Measurements from ENCODE around the gene GTF2H3. TPM values are rescaled to one million over a fixed set of nuclear protein-coding genes. Genes with fewer than 3 reads are reported as not detected.

Gene GTF2H3
- total RNA-seq, 8 experiments from 2014 or later: 18.8 to 56.6 (median 28.2) TPM

- in situ Hi-C loops (cut with MboI; ENCODE audit: low pct_unique_long_range_greater_than_20kb in 2 of 9, low sequenced_read_pairs in 9 of 9, unreplicated experiment in 9 of 9): no loop called here
- peak in 1 of 8 experiments; percentile 60 for ATAC-seq (replicated peaks in 6 of 8)
- Histone ChIP-seq H3K4me3 (no peak overlapping the region), H3K27ac (no peak overlapping the region), H3K4me1 (replicated peaks in 1 of 2) (no peaks in the 10 kb centered on the region)
- WGBS, 10 experiments: 20 to 100% (median 78%) methylated on average over 1 to 4 of the region's 4 CpGs; no CpG with 5 or more reads in 3 of the 10 experiments
Measured at GRCh38 chr12:123656392-123656791, 22.8 kb downstream of the GTF2H3 start.

- Histone ChIP-seq H3K27ac (no peak overlapping the region), H3K4me3 (no peak overlapping the region), H3K4me1 (replicated peaks in 1 of 2) (no peaks in the 10 kb centered on the region)
- in situ Hi-C loops (cut with MboI; ENCODE audit: low pct_unique_long_range_greater_than_20kb in 2 of 9, low sequenced_read_pairs in 9 of 9, unreplicated experiment in 9 of 9): no loop called here
- WGBS, 10 experiments: 80 to 100% (median 89%) methylated on average over 1 to 3 of the region's 9 CpGs; no CpG with 5 or more reads in 5 of the 10 experiments
- no peak for ATAC-seq (replicated peaks in 6 of 8)
Measured at GRCh38 chr12:123657211-123657610, 23.6 kb downstream of the GTF2H3 start.

GRCh38 chr12:123659996-123660727 is 26.5 kb downstream of the GTF2H3 start:
- H3K27ac ChIP-seq: no peak overlapping the region
- 19 to 100% (median 84%) methylated on average over 2 to 5 of the region's 5 CpGs for WGBS, 10 experiments
- in situ Hi-C loops (cut with MboI; ENCODE audit: low pct_unique_long_range_greater_than_20kb in 2 of 9, low sequenced_read_pairs in 9 of 9, unreplicated experiment in 9 of 9): no loop called here
- no peaks in the 10 kb centered on the region for H3K4me1 ChIP-seq (replicated peaks in 1 of 2)
- H3K4me3 ChIP-seq: no peak overlapping the region
- ATAC-seq (replicated peaks in 6 of 8): peak in 2 of 8 experiments; percentile 93 to 96

- Histone ChIP-seq H3K4me1 (replicated peaks in 1 of 2) (peaks cover 6 to 9% of the 10 kb centered on the region in 2 donors), H3K4me3 (no peak overlapping the region), H3K27ac (no peak overlapping the region)
- WGBS, 10 experiments: 53 to 90% (median 82%) methylated on average over 2 to 8 of the region's 8 CpGs; no CpG with 5 or more reads in 1 of the 10 experiments
- in situ Hi-C loops (cut with MboI; ENCODE audit: low pct_unique_long_range_greater_than_20kb in 2 of 9, low sequenced_read_pairs in 9 of 9, unreplicated experiment in 9 of 9): no loop called here
- ATAC-seq (replicated peaks in 6 of 8): no peak
Measured at GRCh38 chr12:123667771-123668170, 34.1 kb downstream of the GTF2H3 start.

- 0 to 8% (median 3%) methylated on average over 2 to 34 of the region's 53 CpGs; no CpG with 5 or more reads in 4 of the 10 experiments for WGBS, 10 experiments
- Histone ChIP-seq H3K4me3 (peak within 1 kb of the TSS; percentile 75 to 98 (median 79)), H3K4me1 (replicated peaks in 1 of 2) (peaks cover 6 to 9% of the 10 kb centered on the region in 2 donors), H3K27ac (no peak within 1 kb of the TSS)
- in situ Hi-C loops (cut with MboI; ENCODE audit: low pct_unique_long_range_greater_than_20kb in 2 of 9, low sequenced_read_pairs in 9 of 9, unreplicated experiment in 9 of 9): no loop called here
- peak; percentile 98 to 100 (median 99) for ATAC-seq (replicated peaks in 6 of 8)
Measured at GRCh38 chr12:123670882-123671728, 37.5 kb downstream of the GTF2H3 start, which contains the start of gene TCTN2. Gene TCTN2, plus strand, starts transcription at chr12:123671113. Its CDS starts 128 bp downstream, at chr12:123671241.

GRCh38 chr12:123671876-123672275 is 38.2 kb downstream of the GTF2H3 start:
- 66 to 100% (median 80%) methylated on average over 1 to 6 of the region's 6 CpGs; no CpG with 5 or more reads in 3 of the 10 experiments for WGBS, 10 experiments
- no peak overlapping the region for H3K27ac ChIP-seq
- H3K4me1 ChIP-seq (replicated peaks in 1 of 2): peaks cover 6 to 9% of the 10 kb centered on the region in 2 donors
- in situ Hi-C loops (cut with MboI; ENCODE audit: low pct_unique_long_range_greater_than_20kb in 2 of 9, low sequenced_read_pairs in 9 of 9, unreplicated experiment in 9 of 9): no loop called here
- ATAC-seq (replicated peaks in 6 of 8): no peak
- H3K4me3 ChIP-seq: peak overlapping the region; percentile 75 to 98 (median 79)

GRCh38 chr12:123675436-123675835 is 41.8 kb downstream of the GTF2H3 start:
- WGBS, 10 experiments: 80 to 100% (median 89%) methylated on average over 1 of the region's 1 CpG; no CpG with 5 or more reads in 5 of the 10 experiments
- Histone ChIP-seq H3K27ac (no peak overlapping the region), H3K4me1 (replicated peaks in 1 of 2) (peaks cover 6 to 9% of the 10 kb centered on the region in 2 donors), H3K4me3 (no peak overlapping the region)
- no peak for ATAC-seq (replicated peaks in 6 of 8)
- in situ Hi-C loops (cut with MboI; ENCODE audit: low pct_unique_long_range_greater_than_20kb in 2 of 9, low sequenced_read_pairs in 9 of 9, unreplicated experiment in 9 of 9): no loop called here

GRCh38 chr12:123676616-123677320 is 43.1 kb downstream of the GTF2H3 start:
- in situ Hi-C loops (cut with MboI; ENCODE audit: low pct_unique_long_range_greater_than_20kb in 2 of 9, low sequenced_read_pairs in 9 of 9, unreplicated experiment in 9 of 9): no loop called here
- ATAC-seq (replicated peaks in 6 of 8): no peak
- H3K4me3 ChIP-seq: no peak overlapping the region
- WGBS, 10 experiments: 81 to 100% (median 92%) methylated on average over 4 to 7 of the region's 9 CpGs
- H3K27ac ChIP-seq: no peak overlapping the region
- peaks cover 3 to 4% of the 10 kb centered on the region in 2 donors for H3K4me1 ChIP-seq (replicated peaks in 1 of 2)

- 80 to 100% (median 100%) methylated on average over 1 to 6 of the region's 10 CpGs; no CpG with 5 or more reads in 1 of the 10 experiments for WGBS, 10 experiments
- no peak overlapping the region for H3K27ac ChIP-seq
- no peaks in the 10 kb centered on the region for H3K4me1 ChIP-seq (replicated peaks in 1 of 2)
- H3K4me3 ChIP-seq: no peak overlapping the region
- in situ Hi-C loops (cut with MboI; ENCODE audit: low pct_unique_long_range_greater_than_20kb in 2 of 9, low sequenced_read_pairs in 9 of 9, unreplicated experiment in 9 of 9): no loop called here
- ATAC-seq (replicated peaks in 6 of 8): no peak
Measured at GRCh38 chr12:123678981-123679380, 45.4 kb downstream of the GTF2H3 start.

- no peak overlapping the region for H3K4me3 ChIP-seq
- ATAC-seq (replicated peaks in 6 of 8): no peak
- WGBS, 10 experiments: 60 to 100% (median 93%) methylated on average over 1 to 2 of the region's 2 CpGs; no CpG with 5 or more reads in 1 of the 10 experiments
- in situ Hi-C loops (cut with MboI; ENCODE audit: low pct_unique_long_range_greater_than_20kb in 2 of 9, low sequenced_read_pairs in 9 of 9, unreplicated experiment in 9 of 9): no loop called here
- no peak overlapping the region for H3K27ac ChIP-seq
- H3K4me1 ChIP-seq (replicated peaks in 1 of 2): no peaks in the 10 kb centered on the region
Measured at GRCh38 chr12:123681605-123682004, 48.0 kb downstream of the GTF2H3 start.

GRCh38 chr12:123683964-123684363 is 50.3 kb downstream of the GTF2H3 start:
- H3K27ac ChIP-seq: no peak overlapping the region
- in situ Hi-C loops (cut with MboI; ENCODE audit: low pct_unique_long_range_greater_than_20kb in 2 of 9, low sequenced_read_pairs in 9 of 9, unreplicated experiment in 9 of 9): no loop called here

GRCh38 chr12:123686636-123687190 is 53.1 kb downstream of the GTF2H3 start:
- ATAC-seq (replicated peaks in 6 of 8): no peak
- H3K4me3 ChIP-seq: no peak overlapping the region
- 87 to 100% (median 95%) methylated on average over 3 to 15 of the region's 18 CpGs for WGBS, 10 experiments

More at GRCh38 chr12:123683964-123684363, 50.3 kb downstream of the GTF2H3 start:
- H3K4me1 ChIP-seq (replicated peaks in 1 of 2): no peaks in the 10 kb centered on the region
- H3K4me3 ChIP-seq: no peak overlapping the region
- peak in 2 of 8 experiments; percentile 57 to 76 for ATAC-seq (replicated peaks in 6 of 8)
- WGBS, 10 experiments: 46 to 100% (median 83%) methylated on average over 1 to 3 of the region's 3 CpGs

More at GRCh38 chr12:123686636-123687190, 53.1 kb downstream of the GTF2H3 start:
- Histone ChIP-seq H3K27ac (no peak overlapping the region), H3K4me1 (replicated peaks in 1 of 2) (no peaks in the 10 kb centered on the region)
- in situ Hi-C loops (cut with MboI; ENCODE audit: low pct_unique_long_range_greater_than_20kb in 2 of 9, low sequenced_read_pairs in 9 of 9, unreplicated experiment in 9 of 9): no loop called here
